ENCODE measurements around the gene TBCCD1.

- TF ChIP-seq CTCF (IDR thresholded peaks at IDR 0.05) (no peak), EP300 (IDR thresholded peaks at IDR 0.05) (no peak), POLR2A (IDR thresholded peaks at IDR 0.05; ENCODE audit: low read depth) (no peak)
Measured at GRCh38 chr3:186512570-186513302, 54.4 kb downstream of the TBCCD1 start.

All from esophagus muscularis mucosa (tissue), 4 donors.